Peyer's patch (tissue), 4 donors: ENCODE measurements around the gene TULP4. TPM values are rescaled to one million over a fixed set of nuclear protein-coding genes. Genes with fewer than 3 reads are reported as not detected.
A peak's percentile ranks its signal among the peaks of the same experiment; 100 is the strongest.

Experiments
- DNase-seq, 3 donors: peaks; one replicate each; pipeline ENCODE4 v3.0.0-alpha.2; 2017 to 2019
- H3K27ac ChIP-seq, 4 donors: fragments of 200-600 bp; sonication (generic); one replicate each; pipeline ENCODE4 v1.5.1; 2016 to 2019
- H3K27me3 ChIP-seq, 2 donors: fragments of 200-600 bp; sonication (generic); one replicate each; pipeline ENCODE4 v1.5.1; 2019
- H3K36me3 ChIP-seq, 3 donors: fragments of 200-600 bp; sonication (generic); one replicate each; pipeline ENCODE4 v1.5.1; 2016 to 2019
- H3K4me1 ChIP-seq, 4 donors: fragments of 200-600 bp; sonication (generic); one replicate each; pipeline ENCODE4 v1.5.1; 2016 to 2019
- H3K4me3 ChIP-seq, 4 donors: fragments of 200-600 bp; sonication (generic); 1 replicate in 3 of 4; 2 replicates in 1 of 4; pipeline ENCODE4 v1.5.1; 2016 to 2019; ENCODE audit warnings: mild to moderate bottlenecking in 1 of 4
- H3K9me3 ChIP-seq, 4 donors: fragments of 200-600 bp; sonication (generic); one replicate each; pipeline ENCODE4 v1.5.1; 2016 to 2019; ENCODE audit warnings: mild to moderate bottlenecking in 1 of 4
- POLR2A ChIP-seq, 2 donors: fragments of 450-650 bp; IDR thresholded peaks; one replicate each; pipeline ENCODE4 v1.5.1; 2017; ENCODE audit warnings: antibody characterized with exemption in 2 of 2, mild to moderate bottlenecking in 2 of 2, moderate library complexity in 2 of 2
- total RNA-seq, 4 donors: library from RNA; depleted of rRNA; stranded (reverse); fragments of >200 nt; gene quantifications; one replicate each; pipeline ENCODE4 v1.1.0, GENCODE V29; 2016
- TF ChIP-seq, protein P1 (sequence below), 6 experiments: fragments of 450-650 bp in 4 of 6; fragments of 200-600 bp in 2 of 6; sonication (generic) in 1 of 6; IDR thresholded peaks; one replicate each; pipeline ENCODE4 v1.5.1; 2017 to 2019; ENCODE audit warnings: antibody characterized with exemption in 6 of 6, mild to moderate bottlenecking in 3 of 6, moderate library complexity in 1 of 6

The TULP4 gene
- total RNA-seq, 4 donors from 2014 or later, result 197 to 268 (median 206) TPM

DNA sequence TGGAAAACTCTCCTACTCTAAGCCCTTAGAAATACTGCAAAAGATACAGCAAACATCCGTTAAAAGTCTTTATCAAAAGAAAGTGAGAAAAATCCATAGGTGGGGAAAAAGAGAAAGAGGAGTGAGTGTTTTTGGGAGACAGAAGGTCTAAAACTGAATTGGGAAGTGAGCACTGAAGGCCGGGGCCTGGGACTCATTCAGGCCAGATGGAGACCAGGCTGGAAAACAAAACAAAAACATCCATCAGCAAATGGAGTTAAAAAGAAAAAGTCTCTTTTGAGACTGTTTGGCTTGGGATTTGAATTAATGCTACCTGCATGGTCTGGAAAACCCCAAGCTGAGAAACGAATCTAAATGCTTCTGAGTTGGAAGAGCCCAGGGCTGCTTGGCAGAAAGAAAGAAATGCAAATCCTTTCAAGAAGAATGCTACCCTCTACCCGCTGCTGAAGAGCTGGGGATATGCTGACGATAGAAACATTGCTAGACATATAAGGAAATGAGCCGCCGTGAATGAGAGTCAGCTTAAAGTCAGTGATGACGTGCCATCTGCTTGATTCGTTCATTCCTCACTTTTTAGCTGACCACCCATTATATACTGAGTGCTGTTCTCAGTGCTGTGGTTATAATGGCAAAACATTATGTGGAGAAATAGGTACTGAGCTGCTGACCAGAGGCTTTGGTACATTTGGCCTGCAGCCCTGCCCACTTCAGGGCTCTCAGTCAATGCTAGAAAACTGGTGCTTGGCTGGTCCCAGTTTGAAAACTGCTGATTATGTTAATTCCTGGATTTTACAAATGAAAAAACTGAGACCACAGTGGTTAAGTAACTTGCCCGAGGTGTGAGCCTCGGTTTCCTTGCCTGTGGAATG, 28.0 kb upstream of the TULP4 start:
- Histone ChIP-seq H3K9me3 (no peaks in the 10 kb centered on the region), H3K27me3 (no peaks in the 10 kb centered on the region), H3K4me1 (peaks cover 0 to 36% (median 4%) of the 10 kb centered on the region in 4 donors), H3K36me3 (no peaks in the 10 kb centered on the region), H3K27ac (peak overlapping the region; percentile 15 to 71 (median 42)), H3K4me3 (no peak overlapping the region)
- peak in 1 of 3 donors; percentile 25 for DNase-seq
- TF ChIP-seq, protein P1, sequence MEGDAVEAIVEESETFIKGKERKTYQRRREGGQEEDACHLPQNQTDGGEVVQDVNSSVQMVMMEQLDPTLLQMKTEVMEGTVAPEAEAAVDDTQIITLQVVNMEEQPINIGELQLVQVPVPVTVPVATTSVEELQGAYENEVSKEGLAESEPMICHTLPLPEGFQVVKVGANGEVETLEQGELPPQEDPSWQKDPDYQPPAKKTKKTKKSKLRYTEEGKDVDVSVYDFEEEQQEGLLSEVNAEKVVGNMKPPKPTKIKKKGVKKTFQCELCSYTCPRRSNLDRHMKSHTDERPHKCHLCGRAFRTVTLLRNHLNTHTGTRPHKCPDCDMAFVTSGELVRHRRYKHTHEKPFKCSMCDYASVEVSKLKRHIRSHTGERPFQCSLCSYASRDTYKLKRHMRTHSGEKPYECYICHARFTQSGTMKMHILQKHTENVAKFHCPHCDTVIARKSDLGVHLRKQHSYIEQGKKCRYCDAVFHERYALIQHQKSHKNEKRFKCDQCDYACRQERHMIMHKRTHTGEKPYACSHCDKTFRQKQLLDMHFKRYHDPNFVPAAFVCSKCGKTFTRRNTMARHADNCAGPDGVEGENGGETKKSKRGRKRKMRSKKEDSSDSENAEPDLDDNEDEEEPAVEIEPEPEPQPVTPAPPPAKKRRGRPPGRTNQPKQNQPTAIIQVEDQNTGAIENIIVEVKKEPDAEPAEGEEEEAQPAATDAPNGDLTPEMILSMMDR (IDR thresholded peaks at IDR 0.05), result no peak
- TF ChIP-seq POLR2A (IDR thresholded peaks at IDR 0.05), result no peak

DNA sequence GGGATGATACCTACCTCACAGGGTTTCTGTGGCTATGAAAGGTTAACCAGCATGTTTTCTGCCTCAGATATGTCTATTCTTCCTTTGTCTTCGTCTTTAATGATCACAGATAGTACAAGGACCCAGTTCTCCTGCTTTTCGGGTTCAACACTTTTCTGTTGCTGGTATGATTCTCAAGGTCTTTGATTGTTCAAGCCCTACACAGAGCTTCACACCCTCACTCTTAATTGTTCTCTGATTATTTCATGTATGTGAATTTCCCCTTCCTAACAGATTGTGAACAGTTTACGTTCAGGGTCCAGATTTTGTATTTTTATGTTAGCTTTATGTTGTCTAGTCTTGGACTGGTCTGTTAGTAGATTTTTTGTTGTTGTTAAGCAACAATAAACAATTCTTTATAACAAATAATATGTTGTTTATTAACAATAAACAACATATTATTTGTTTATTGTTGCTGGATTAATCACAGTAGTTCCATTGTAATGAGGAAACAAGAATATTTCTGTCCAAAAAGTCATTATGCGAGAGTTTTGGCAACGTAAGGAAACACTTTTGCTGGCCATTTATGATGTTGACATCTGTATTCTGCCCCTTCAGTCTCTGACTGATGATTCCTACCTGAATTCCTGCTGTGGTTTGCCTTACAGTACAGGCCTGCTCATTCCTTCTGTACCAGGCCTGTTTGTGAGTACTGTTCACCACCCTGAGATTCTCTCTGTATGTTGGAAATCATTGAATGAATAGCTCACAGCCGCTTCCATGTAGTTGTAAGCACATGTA, 27.2 kb upstream of the TULP4 start:
- H3K4me1 ChIP-seq, result peaks cover 0 to 36% (median 6%) of the 10 kb centered on the region in 4 donors

DNA sequence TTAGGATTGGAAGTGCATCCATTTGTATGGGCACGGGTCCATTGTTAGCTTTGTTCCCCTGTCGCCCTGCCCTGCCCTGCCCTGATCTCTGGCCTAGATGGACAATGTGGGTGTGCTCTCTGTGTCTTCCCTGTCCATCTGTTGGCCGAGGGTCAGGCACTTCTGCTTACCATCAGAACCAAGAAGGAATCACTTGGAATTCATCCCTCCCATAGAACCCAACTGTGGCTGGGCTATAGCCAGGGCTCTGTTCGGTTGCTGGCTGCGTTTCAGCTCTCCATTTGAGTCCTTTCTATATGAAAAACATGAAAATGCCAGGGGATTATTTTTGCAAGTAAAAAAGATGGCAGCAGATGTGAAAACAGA, 26.6 kb upstream of the TULP4 start:
- TF ChIP-seq, protein P1 (IDR thresholded peaks at IDR 0.05), result no peak
- no peak for TF ChIP-seq POLR2A (IDR thresholded peaks at IDR 0.05)
- no peaks in the 10 kb centered on the region for H3K36me3 ChIP-seq
- no peaks in the 10 kb centered on the region for H3K27me3 ChIP-seq
- H3K27ac ChIP-seq, result peak overlapping the region in 3 of 4 donors; percentile 9 to 71 (median 33)
- peaks cover 0 to 36% (median 6%) of the 10 kb centered on the region in 4 donors for H3K4me1 ChIP-seq
- H3K9me3 ChIP-seq, result no peaks in the 10 kb centered on the region
- H3K4me3 ChIP-seq, result no peak overlapping the region
- no peak for DNase-seq

More for the DNA sequence above, 27.2 kb upstream of the TULP4 start:
- Histone ChIP-seq H3K36me3 (no peaks in the 10 kb centered on the region), H3K27me3 (no peaks in the 10 kb centered on the region), H3K4me3 (no peak overlapping the region), H3K9me3 (no peaks in the 10 kb centered on the region), H3K27ac (peak overlapping the region; percentile 15 to 71 (median 42))
- DNase-seq, result no peak
- TF ChIP-seq, protein P1 (IDR thresholded peaks at IDR 0.05), result no peak
- no peak for TF ChIP-seq POLR2A (IDR thresholded peaks at IDR 0.05)

DNA sequence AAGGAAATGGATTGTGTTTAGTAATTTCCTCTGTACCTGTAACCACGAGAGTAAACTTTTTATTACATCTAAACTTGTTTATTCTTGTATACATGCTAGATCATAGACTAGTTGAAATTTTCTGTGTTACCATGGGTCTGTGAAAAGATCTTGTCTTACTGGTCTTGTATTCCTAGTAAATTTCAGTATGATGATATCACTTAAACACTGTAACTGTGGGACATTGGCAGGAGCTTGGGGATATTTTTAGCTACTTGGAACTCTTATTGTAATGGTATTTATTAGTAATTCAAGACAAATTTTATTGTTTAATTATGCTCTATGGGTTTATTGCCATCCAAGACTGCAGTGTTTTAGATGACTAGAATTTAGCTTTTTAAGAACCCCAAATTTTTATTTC, 25.9 kb upstream of the TULP4 start:
- Histone ChIP-seq H3K4me1 (peaks cover 0 to 36% (median 6%) of the 10 kb centered on the region in 4 donors), H3K27me3 (no peaks in the 10 kb centered on the region), H3K36me3 (no peaks in the 10 kb centered on the region), H3K4me3 (no peak overlapping the region), H3K27ac (peak overlapping the region in 1 of 4 donors; percentile 18), H3K9me3 (no peaks in the 10 kb centered on the region)
- TF ChIP-seq, protein P1 (IDR thresholded peaks at IDR 0.05), result no peak
- no peak for TF ChIP-seq POLR2A (IDR thresholded peaks at IDR 0.05)
- DNase-seq, result no peak

DNA sequence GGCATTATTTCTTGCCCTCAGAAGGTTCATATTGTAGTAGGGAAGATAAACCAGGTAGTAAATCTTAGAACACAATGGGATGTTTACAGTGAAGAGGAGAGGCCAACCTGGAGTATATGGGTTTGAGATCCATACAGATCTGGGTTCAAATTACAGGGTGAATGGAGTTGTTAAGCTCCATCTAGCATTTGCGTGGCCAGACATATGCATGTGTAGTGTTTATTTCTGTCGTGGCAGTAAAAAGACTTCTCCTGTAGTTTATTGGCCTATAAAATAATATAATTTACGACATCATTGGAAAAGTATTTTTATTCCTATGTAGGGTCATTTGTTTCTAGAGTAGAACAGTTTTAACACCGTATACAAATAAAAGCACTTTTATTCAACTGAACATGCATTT, 25.2 kb upstream of the TULP4 start:
- H3K4me3 ChIP-seq, result no peak overlapping the region
- no peaks in the 10 kb centered on the region for H3K36me3 ChIP-seq
- no peaks in the 10 kb centered on the region for H3K9me3 ChIP-seq
- no peak for DNase-seq
- peaks cover 0 to 36% (median 6%) of the 10 kb centered on the region in 4 donors for H3K4me1 ChIP-seq
- TF ChIP-seq, protein P1 (IDR thresholded peaks at IDR 0.05), result no peak
- TF ChIP-seq POLR2A (IDR thresholded peaks at IDR 0.05), result no peak
- no peaks in the 10 kb centered on the region for H3K27me3 ChIP-seq
- H3K27ac ChIP-seq, result peak overlapping the region in 2 of 4 donors; percentile 63 to 72
